NCI-H748 (cell line): Measurements from ENCODE around the gene RETSAT.
"Not testable (repeated sequence)": the region's sequence is repeated elsewhere in the genome, so short reads cannot be mapped to it uniquely, and the experiment has no call there.

ENCODE experiments used
- DNase-seq: peaks from one replicate; lab custom pipeline; 2025; ENCODE audit not compliant: unreplicated experiment; lab: John Stamatoyannopoulos, UW

Gene RETSAT

DNA sequence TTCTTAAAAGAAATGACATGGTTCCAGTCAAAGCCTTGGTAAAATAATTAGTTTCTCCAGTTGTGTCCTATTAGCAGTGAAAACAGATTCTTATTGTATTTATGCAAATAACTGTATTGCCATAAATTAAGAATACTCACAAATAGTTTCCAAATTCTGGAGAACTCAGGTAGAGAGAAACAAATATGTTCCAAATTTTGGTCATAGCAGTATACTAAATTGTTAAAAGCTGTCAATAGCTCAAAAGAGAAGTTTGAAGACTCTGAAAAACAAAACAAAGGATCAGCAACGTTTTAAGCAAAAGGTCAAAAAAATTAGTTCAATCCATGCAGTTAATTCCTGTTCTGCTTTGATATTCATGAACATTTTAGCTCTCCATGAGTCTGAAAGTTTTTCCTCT, 25.7 kb upstream of the RETSAT start:
- DNase-seq, result no peak

- no peak for DNase-seq
Observed at GRCh38 chr2:85378257-85378656, 23.9 kb upstream of the RETSAT start.

GRCh38 chr2:85377083-85377482, 22.8 kb upstream of the RETSAT start:
- DNase-seq, result no peak

DNA sequence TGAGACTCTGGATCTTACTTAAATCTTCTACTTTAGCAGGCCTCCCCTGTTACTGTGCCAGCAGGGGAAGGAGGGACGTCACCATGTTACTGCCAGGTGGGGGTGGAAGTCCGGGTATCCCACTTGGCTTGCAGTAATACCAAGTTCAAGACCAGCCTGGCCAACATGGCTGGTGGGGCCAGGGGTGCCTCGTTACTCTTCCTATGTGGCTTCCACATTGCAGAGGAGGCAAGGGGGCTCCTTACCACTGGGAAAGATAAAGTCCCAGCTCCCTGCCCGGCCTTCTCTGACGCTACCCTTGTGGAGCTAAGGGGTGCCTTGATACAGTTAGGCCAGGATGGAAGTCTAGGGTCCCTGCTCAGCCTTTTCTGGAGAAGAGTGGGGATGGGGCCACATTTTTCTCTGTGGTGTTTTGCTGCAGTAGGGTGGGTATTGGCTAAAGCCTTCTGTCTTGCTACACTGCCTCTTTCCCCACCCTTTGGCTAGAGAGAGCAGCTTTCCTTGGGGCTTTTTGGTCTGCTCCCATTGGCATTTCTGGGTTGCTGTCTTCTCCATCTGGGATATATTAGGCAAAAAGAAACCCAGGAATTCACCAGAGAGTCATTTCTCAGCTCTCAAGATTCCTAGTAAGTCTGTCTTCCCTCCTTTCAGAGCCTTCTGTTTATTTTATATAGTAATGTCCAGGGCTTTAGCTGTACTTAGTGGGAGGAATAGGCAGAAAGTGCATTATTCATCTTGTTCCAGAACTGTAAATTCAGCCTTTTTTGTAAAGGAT, 22.1 kb upstream of the RETSAT start:
- no peak for DNase-seq

DNA sequence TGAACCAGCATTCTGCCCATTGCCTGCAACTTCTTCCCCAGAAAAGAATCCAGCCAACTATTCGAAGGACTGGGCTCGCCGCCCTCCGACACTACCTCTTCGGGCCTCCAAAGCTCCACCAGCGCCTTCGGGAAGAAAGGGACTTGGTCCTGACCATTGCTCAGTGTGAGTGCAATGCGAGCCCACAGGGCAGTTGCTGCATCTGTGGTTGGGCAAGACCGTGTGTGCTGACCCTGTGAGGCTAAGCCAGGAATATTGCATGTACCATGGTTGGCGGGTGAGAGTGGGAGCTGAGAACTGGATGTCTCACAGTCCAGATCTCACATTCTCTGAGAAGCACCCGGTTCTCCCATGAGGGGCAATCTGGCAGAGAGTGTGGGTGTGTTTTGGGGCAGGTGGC, 16.7 kb upstream of the RETSAT start:
- no peak for DNase-seq

DNA sequence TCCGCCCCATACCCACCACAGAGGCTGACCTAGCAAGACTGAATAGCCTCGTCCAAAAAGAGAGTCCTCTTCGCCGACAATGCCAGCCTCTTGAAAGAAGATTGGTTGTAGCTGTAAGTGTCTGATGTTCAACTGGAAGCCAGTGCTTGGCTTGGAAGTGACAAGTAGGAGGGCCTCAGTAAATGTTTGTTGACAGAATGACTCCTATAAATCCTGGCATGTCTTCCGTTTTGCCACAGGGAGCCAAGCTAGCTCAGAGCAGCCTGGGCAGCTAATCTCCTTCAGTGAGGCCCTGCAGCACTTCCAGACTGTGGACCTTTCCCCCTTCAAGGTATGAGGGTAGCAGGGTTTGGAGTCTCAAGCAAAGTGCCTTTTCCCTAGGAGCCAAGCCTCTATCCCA, 15.2 kb upstream of the RETSAT start:
- no peak for DNase-seq

- no peak for DNase-seq
Observed at GRCh38 chr2:85368921-85369320, 14.6 kb upstream of the RETSAT start.

DNA sequence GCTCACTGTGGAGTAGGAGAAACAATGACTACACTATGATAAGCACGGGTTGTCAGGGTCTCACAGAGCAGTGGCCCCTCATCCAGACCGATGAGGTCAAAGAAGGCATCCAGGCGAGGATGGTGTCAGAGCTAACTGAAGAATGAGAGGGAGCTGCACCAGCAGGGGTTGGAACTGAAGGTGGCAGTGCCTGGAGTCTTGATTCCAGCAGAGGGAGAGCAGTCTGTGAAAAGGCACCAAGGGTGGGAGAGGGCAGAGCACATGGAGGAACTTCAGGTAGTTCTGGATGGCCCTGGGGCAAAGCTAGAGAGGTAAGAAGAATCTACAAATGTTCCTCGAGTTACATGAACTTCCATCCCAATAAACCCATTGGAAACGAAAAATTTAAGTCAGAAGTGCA, 12.9 kb upstream of the RETSAT start:
- DNase-seq, result no peak

DNA sequence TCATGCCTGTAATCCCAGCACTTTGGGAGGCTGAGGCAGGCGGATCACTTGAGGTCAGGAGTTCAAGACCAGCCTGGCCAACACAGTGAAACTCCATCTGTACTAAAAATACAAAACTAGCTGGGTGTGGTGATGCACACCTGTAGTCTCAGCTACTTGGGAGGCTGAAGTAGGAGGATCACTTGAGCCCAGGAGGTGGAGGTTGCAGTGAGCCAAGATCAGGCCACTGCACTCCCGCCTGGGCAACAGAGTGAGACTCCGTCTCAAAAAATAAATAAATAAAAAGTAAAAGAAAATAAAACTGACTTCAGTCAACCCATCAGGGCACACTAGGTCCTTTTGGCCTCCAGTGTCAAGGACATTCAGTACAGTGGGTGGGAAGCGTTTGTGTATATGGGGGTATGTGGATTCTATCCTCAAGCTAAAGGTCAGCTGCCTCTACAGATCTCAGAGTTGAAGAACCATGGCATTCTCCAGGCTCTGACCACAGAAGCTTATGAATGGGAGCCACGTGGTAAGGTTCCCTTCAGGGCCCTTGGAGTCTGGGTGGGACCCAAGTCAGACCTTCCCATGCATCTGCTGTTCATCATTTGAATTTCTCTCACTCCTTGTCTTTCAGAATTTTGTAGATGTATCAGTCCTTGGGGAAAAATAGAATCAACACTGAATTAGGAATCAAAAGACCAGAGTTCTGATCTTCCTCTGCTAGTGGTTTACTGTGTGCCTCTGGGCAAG, 8.5 kb upstream of the RETSAT start:
- DNase-seq, result not testable (repeated sequence)

- no peak for DNase-seq
Observed at GRCh38 chr2:85357736-85358135, 3.4 kb upstream of the RETSAT start.

DNA sequence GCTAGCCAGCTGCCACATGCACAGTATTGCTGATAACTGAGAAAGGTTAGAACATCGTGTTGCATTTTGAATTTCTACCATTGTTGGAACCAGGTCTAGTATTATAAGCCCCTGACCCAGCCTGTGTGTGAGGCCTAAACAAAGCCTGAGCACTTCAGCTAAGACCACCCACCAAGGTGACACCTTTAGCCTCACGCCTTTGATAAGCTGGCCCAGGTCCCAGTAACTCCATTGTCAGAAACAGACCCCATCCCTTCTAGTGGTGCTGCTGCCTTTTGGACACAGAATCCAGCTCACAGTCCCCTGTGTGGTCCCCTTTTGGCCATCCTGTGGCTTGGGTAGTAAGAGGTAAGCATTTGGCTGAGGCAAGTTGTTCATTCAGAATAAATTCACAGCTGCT, 1.9 kb upstream of the RETSAT start:
- DNase-seq, result no peak

- DNase-seq, result no peak
Observed at GRCh38 chr2:85355521-85355920, 1.2 kb upstream of the RETSAT start.

DNA sequence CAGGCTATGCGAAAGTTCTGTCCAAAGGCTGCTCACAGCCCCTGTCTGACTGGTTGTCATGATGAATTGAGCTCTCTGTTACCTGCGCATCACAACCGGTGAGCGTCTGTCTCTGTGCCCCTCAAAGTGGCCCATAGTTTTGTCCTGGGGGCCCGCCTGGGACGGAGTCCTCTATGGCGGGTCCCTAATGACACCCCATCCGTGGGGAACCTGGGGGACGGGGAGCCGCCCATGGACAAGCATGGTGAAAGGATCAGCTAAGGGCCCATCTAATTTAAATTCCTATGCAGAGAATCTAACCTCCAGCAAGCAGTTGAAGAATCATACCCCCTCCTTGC, 714 bp upstream of the RETSAT start:
- DNase-seq, result no peak

DNA sequence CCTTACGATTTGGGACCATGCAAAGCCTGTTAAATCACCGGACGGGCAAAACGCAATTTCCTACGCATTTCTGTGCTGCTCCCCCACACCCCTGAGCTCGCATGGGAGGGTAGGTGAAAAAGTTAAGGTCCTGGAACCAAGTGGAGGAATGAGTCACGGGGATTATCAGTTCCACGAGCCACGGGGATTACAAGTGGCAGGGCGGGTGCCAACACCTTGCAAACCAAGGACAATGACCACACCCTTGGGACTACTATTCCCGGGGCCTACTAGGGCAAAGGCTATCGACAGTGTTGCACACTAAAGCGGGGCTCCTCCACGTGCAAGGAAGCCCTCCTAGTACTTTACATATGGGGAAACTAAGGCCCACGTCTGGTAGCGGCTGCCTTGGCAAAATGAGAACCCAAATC, 447 bp downstream of the RETSAT start:
- peak; percentile 18 for DNase-seq

GRCh38 chr2:85347599-85347998, 6.7 kb downstream of the RETSAT start:
- no peak for DNase-seq

DNA sequence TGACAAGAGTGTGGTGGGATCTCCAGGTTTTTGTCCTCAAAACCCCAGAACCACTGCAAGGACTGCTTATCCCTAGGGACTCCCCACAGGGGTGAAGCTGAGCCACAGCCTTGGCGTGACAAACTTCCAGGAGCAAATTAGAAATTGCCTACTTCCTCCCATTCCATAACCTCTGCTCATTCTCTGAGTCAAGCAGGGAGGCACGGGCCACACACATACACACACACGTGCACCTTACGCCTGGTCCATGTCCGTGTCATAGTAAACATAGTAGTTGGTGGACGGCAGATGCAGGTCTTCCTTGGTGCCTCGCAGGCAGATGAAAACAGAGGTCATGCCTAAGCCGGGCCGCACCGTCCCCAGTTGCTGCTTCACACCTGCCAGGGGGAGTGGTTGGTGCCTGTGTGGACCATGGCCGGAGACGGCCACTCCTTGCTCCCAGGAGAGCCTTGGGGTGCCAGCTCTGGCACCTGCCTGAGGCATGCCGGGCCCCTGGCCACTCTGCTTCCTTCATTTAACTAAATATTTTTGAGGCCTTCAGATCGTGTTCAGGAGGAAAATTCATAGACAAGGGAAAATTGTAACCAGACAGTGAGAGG, 9.9 kb downstream of the RETSAT start:
- no peak for DNase-seq

DNA sequence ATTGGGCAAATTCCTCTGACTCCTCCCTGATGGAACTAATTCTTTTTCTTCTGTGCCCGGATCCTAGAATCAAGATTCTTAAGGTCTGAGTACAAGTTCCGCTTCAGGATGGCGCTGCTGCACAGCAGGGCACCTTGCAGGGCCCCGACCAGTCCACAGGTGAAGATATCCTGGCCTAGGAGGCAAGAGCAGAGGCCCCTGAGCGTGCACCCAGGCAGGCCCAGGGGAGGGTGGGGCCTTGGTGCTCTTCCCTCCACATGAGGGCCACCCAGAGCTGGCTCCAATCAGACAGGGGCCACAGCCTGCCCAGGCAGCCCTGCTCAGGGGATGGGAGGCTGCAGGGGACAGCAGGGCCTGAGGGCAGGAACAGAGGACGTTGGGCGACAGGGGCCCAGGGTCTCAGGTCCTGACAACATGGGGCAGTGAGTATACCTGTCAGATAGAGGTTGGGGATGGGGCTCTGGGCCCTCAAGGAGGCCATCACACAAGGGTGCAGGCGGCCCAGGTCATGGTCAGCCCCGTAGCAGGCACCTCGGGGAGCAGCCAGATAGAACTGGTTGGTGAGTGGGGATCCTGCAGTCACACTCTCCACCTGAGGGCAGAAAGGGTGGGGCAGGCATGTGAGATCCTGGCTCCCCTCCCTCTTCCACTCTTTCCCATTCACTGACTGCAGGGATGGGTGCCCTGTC, 11.0 kb downstream of the RETSAT start:
- not testable (repeated sequence) for DNase-seq

DNA sequence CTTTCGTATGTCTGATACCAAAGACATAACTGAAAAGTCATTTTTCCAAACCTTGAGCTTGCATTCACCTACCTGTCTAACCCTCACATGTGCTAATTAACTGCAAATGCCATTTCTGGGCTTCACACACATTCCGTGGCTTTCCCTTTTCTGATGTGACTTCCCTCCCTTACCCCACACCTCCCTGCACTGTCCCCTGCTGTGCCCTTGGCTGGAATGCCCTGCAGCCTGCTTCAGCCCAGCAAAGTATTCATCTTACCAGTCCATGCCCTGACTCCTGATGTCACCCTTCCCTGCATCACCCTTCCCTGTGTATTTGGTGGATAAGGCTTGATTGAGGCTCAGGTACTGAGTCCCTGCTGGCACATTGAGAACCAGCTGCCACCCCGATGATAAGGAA, 12.2 kb downstream of the RETSAT start:
- no peak for DNase-seq

DNA sequence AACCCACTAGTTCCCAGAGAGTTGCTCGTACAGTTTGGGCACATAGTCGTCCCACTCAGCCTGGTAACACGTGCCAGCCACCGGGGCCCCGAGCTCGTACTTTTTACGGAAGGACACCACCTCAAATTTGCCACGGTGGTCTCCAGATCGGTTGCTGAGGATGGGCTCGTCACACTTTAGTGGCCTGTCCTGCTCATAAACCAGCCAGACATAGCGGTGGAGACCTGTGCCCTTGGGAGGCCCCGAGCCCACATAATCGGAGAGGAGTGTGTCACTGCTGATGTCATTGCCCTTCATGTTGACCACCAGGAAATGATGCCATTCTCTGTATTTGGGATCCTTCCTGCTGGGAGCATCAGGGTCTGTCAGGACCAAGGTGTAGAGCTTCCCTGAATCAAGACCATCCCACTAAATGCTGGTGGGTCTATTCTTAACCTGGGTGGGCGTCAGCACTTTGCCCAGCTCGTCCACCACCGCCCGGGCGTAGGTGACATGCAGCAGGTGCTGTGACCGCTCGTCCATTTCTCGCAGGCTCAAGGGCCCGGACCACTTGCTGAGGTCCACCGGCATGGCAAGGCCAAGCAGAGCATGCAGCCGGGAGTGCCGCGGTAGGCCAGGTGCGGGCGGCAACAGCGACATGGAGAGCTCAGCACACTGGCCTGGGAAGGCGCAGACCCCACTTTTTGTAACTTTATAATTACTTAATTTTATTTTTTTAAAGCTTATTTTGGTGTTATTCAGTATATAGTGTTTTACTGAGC, 12.9 kb downstream of the RETSAT start:
- no peak for DNase-seq

- DNase-seq, result no peak
Observed at GRCh38 chr2:85340034-85340892, 14.1 kb downstream of the RETSAT start.
